H1 (cell line): ENCODE results near the gene MMP12.
"Not testable (repeated sequence)": the region's sequence is repeated elsewhere in the genome, so short reads cannot be mapped to it uniquely, and the experiment has no call there.

ENCODE experiments used
- CHD7 ChIP-seq: fragments of 300-600 bp; sonication (generic); IDR thresholded peaks from 2 replicates; pipeline ENCODE4 v1.7.1; 2012; ENCODE audit warnings: low read length, moderate library complexity, mild to moderate bottlenecking, inconsistent platforms; ENCODE audit not compliant: insufficient replicate concordance
- CTCF ChIP-seq, 3 experiments: IDR thresholded peaks; 1 replicate in 2 of 3; 2 replicates in 1 of 3; pipeline versions ENCODE4 v1.5.1 to v1.6.1; 2011; ENCODE audit warnings: low read length in 3 of 3, mild to moderate bottlenecking in 3 of 3, inconsistent platforms in 2 of 3, low read depth in 1 of 3, moderate library complexity in 1 of 3; ENCODE audit not compliant: insufficient read depth in 1 of 3; ENCODE audit errors: control extremely low read depth in 1 of 3
- EZH2 ChIP-seq: fragments of 200-600 bp; sonication (generic); IDR thresholded peaks from 2 replicates; pipeline ENCODE4 v1.7.1; 2012; ENCODE audit warnings: low read depth, mild to moderate bottlenecking, moderate library complexity, low read length, inconsistent platforms; ENCODE audit not compliant: severe bottlenecking
- NRF1 ChIP-seq: IDR thresholded peaks from 2 replicates; pipeline ENCODE4 v1.6.1; 2011; ENCODE audit warnings: mild to moderate bottlenecking, low read depth, low read length, improper control_type of control experiment

- TF ChIP-seq EZH2; CTCF (IDR thresholded peaks at IDR 0.05; ENCODE audit: control extremely low read depth in 1 of 3, insufficient read depth in 1 of 3, low read depth in 1 of 3, low read length in 3 of 3); CHD7; NRF1: not testable (repeated sequence)
These were observed 5.3 kb downstream of the MMP12 start for GRCh38 chr11:102869354-102869964.
